HTR-8/SVneo (cell line): ENCODE results near the gene RCE1.

Experiments used
- DNase-seq: peaks from one replicate; pipeline ENCODE4 v3.0.0; 2011; ENCODE audit warnings: low spot score, mixed read lengths; ENCODE audit not compliant: insufficient read length
- FAIRE-seq: peaks from 2 replicates; lab custom pipeline; 2011; peaks lifted over from hg19 to GRCh38; lab: Jason Lieb, UNC

The RCE1 gene

GRCh38 chr11:66855574-66856495, 12.6 kb downstream of the RCE1 start:
- peak; percentile 96 for FAIRE-seq

GRCh38 chr11:66856496-66857233, 13.4 kb downstream of the RCE1 start, which contains the start of gene LRFN4:
LRFN4 (plus strand) TSS chr11:66857064; CDS start chr11:66857745, 681 bp downstream.
- DNase-seq (peak; percentile 50), FAIRE-seq (no peak)

More at GRCh38 chr11:66855574-66856495, 12.6 kb downstream of the RCE1 start:
- DNase-seq, result peak; percentile 94

- DNase-seq (peak; percentile 32), FAIRE-seq (no peak)
These were observed 14.1 kb downstream of the RCE1 start for GRCh38 chr11:66857234-66857926.

GRCh38 chr11:66857927-66858185, 14.6 kb downstream of the RCE1 start:
- FAIRE-seq (no peak), DNase-seq (no peak)

- FAIRE-seq (no peak), DNase-seq (no peak)
These were observed 15.1 kb downstream of the RCE1 start for GRCh38 chr11:66858186-66858938.

GRCh38 chr11:66858939-66859685, 15.9 kb downstream of the RCE1 start:
- no peak for DNase-seq
- FAIRE-seq, result no peak

- no peak for FAIRE-seq
- no peak for DNase-seq
These were observed 16.6 kb downstream of the RCE1 start for GRCh38 chr11:66859686-66860448.

- FAIRE-seq, result no peak
These were observed 17.2 kb downstream of the RCE1 start for GRCh38 chr11:66860449-66860831.

GRCh38 chr11:66861038-66861773, 18.0 kb downstream of the RCE1 start:
- DNase-seq (no peak), FAIRE-seq (no peak)

More at GRCh38 chr11:66860449-66860831, 17.2 kb downstream of the RCE1 start:
- no peak for DNase-seq

- no peak for FAIRE-seq
These were observed 18.7 kb downstream of the RCE1 start for GRCh38 chr11:66861774-66862558.

GRCh38 chr11:66862559-66863037, 19.4 kb downstream of the RCE1 start:
- FAIRE-seq, result no peak
- DNase-seq, result no peak

More at GRCh38 chr11:66861774-66862558, 18.7 kb downstream of the RCE1 start:
- DNase-seq, result no peak

- FAIRE-seq (no peak), DNase-seq (no peak)
These were observed 20.3 kb downstream of the RCE1 start for GRCh38 chr11:66863428-66864125.

GRCh38 chr11:66864172-66864901, 21.1 kb downstream of the RCE1 start:
- no peak for FAIRE-seq
- DNase-seq, result no peak

- FAIRE-seq (no peak), DNase-seq (no peak)
These were observed 21.9 kb downstream of the RCE1 start for GRCh38 chr11:66864924-66865697.

GRCh38 chr11:66866007-66866406, 22.8 kb downstream of the RCE1 start:
- DNase-seq (no peak), FAIRE-seq (no peak)
